GM19193 (cell line): ENCODE results near the gene TTLL7.

ENCODE experiments used
- POLR2A ChIP-seq: IDR thresholded peaks from 4 replicates; pipeline ENCODE4 v1.6.1; 2011; ENCODE audit not compliant: insufficient read depth, insufficient read length; ENCODE audit errors: extremely low read depth

Gene TTLL7

DNA sequence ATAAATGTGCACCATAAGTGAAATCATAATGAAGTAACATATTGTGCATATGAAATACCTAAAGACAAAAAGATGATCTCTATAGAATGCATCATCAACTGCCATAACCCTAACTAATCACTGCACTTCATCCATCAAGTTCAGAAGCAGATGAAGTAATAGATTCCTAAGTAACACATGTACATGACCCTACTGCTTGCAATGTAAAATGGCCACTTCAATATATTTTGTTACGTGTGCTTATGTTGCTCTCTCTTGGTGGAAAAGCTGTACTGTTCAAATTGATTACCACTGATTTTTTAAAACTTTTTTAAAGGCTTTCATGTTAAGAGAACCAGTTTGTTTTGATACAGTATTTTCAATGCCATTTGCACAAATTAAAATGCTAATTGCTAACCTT, 141.8 kb downstream of the TTLL7 start:
- no peak for TF ChIP-seq POLR2A

DNA sequence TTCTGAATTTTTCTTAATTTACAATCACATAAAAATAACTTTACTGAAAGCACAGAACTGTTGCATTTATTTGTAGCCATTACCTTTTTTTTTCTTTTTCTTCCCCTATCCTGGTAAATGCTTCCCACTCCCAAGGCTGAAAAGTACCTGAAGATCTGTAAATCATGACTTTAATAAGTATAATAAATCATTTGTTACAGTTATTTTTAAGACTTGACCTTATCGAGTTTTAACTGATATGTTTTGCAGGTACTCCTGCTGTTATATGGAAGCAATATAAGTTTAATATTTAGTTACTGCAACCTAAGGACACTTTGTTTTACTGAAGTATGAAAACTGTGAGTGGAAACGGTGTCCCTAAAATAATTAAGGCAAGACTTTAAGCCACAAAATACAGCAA, 142.6 kb downstream of the TTLL7 start:
- no peak for TF ChIP-seq POLR2A

DNA sequence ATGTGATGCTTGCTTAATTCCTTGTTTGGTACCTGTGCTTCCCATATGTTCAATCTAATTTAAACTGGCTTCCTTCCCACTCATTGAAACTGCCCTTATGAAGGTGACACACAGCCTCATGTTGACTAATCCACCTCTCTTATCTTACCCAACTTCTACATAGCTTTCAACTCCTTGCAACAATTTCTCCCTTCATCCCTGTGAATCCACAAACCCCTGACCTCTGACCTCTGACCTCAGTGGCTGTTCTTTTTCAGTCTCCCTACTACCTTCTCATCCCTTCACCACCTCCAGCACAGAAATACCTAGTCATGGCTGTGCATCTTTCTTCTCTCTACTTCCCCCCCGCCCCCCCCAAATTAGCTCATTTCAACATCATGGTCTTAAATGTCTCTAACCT, 144.5 kb downstream of the TTLL7 start:
- no peak for TF ChIP-seq POLR2A

DNA sequence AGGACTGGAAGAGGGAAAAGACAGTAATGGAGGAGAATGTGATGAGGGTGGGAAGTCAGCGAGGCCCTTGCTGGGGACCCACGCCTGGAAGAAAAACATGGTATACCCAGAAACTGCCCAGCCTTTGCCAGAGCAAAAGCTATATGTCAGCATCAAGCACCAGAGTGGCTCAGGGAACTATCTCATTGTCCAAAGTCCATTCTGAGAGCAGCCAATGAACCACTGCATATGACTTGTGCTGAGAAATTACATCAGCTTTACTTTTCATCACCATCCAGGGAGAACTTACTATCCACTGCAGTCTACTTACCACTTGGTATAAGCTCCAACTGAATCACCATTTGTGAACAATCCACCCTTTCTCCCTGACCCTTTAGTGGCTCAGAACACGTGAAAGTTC, 148.1 kb downstream of the TTLL7 start:
- TF ChIP-seq POLR2A, result no peak

DNA sequence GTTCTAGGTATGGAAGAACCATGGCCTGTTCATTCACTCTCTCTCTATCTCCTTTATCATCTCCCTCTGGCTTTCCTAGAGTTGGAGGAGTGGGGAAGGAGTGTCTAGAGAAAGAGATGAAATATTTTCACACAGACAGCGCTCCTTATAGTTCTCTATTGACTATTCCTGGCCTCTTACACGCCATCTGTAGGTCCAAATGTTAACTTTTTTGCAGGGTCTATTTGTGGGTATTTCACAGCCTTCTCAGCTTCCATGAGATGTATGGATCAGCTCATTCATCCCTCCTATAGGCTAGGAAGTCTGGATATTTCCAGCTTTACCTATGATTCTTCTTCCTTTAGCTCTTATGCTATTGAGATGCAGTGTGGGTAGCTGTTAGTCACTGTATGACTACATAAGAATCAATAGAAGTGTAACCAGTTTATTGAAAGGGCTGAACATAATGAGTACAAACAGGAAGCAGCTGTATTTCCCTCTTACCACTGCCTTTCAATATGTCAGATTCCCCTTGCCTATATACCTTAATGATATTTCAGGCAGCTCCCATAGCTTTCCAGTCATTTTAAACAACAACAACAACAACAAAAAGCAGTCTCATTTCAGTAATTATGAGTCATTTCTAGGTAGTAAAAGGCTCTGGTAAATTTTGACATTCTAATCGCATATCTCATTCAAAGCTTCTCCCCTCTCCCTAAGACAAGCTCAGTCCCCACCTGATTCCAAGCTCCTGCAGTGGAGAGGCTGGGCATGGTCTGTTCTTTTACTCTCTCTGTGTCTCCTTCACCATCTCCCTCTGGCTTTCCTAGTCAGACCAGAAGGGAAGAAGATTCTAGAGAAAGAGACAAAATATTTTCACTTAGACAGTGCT, 149.5 kb downstream of the TTLL7 start:
- no peak for TF ChIP-seq POLR2A

DNA sequence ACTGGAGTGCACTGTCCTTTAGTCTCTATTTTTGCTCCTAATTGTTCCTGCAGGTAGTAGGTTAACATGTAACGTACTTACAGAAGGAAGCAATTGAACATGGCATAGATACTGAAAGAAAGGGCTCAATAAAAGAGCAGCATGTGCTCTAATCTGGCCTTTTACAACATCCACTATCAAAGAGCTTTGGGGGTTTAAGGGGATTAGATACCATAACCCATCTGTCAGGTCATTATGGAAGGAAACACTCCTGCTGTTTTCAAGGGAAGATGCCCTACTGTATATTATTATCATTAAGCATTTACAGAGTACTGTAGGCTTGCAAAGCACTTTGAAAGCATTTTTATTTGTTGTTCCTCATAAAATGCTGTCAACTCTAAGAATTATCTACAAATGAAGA, 152.8 kb downstream of the TTLL7 start:
- TF ChIP-seq POLR2A, result no peak

DNA sequence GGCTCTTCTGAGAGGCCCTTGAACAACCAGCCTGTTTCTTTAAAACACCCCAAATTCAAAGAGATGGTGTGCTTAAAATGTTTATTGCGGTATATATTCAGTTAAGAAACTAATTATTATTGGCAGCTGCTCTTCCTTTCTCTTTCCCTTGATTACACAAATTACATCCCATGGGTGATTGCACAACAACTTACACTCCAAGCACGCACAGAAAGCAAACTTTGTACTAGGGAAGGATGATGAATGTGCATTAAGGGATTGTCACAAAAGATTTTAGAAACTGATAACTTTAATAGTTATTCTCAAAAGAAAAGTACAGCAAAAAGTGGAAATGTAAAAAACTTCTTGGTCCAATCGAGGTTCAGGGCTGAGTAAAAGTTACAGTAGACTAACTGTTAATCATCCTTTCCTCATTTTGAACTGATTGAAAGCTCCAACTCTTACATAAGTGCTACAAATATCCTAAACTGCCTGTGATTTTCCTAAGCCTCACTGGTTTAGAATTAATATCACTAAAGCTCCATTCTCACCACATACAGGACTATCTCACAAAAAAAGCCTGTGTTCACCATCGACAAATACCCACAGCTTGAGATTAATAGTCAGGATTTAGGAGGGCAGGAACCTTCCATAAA, 153.4 kb downstream of the TTLL7 start:
- no peak for TF ChIP-seq POLR2A

DNA sequence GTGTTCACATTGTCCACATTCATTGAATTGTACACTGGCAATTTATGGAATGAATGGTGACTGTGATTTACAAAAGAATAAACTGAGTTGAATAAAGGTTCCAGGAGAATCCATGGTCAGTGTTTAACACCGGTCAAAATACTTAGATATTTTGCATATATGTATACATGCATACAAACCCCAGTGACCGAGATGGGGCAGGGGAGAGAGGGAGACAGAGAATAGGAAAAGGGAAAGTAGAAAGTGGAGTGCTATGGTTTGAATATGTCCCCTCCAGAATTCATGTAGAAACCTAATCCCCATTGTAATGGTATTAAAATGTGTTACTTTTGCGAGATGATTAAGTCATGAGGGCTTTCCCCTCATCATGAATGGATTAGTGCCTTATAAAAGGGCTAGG, 154.4 kb downstream of the TTLL7 start:
- TF ChIP-seq POLR2A, result no peak

DNA sequence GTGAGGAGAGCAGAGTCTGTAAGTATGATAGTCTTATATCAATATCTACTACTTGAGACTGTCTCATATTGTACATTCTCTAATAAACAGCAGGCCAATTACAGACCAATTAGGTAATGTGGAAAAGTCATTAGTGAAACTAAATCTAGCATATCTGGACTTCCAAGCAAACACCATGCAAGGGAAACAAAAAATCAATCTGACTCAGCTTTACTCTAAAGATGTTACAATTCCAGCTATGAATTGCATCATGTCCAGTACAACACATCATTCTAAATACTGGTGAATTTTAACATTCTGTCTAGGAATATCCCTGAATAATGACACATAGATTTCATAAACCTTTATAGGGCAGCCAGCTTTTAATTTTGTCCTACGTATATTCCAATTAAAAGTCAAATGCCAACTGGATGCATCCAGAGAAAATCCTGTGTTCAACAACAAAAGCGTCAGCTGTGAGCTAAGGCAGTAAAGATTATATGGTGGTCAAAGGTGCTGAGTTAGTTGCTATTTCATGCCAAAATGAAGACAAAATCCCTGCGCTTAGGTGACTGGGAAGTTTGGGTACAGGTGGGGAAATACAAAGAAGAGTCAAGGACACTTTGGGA, 159.3 kb downstream of the TTLL7 start:
- no peak for TF ChIP-seq POLR2A

DNA sequence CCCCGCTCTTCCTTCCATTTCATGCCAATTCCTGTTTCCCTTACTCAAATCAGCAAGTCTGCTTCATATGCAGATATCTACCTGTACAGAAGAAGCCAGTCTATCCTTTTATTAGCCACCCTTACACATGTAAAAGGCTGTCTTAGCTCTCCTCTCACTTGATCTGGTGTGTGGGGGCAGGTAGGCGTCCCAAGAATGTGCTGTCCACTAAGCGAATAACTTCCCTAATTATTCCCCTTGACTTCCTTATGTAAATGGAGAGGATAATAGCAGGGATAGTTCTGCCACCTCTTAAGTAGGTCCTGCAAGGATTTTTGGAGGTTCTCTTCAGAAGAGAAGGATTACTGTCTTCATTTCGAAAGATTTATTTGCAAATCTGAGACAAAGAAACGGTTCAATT, 160.4 kb downstream of the TTLL7 start:
- TF ChIP-seq POLR2A, result no peak

DNA sequence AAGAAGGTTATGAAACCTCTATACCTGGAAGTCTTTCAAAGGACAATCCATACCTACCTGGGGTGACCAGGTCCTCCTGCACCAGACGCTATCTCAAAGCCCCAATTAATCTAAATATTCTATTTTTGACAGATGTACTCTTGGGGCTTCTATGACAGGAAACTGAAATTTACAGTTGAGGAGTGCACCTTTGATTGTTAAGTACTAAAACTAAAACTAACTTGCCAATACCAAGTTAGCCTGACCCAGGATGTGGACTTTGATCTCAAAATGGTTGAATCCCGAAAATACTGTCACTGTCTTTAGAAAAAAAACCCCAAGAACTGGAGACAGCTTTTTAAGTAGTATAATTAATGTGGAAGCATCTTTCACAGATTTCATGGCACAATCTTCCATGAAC, 162.4 kb downstream of the TTLL7 start:
- TF ChIP-seq POLR2A, result no peak

DNA sequence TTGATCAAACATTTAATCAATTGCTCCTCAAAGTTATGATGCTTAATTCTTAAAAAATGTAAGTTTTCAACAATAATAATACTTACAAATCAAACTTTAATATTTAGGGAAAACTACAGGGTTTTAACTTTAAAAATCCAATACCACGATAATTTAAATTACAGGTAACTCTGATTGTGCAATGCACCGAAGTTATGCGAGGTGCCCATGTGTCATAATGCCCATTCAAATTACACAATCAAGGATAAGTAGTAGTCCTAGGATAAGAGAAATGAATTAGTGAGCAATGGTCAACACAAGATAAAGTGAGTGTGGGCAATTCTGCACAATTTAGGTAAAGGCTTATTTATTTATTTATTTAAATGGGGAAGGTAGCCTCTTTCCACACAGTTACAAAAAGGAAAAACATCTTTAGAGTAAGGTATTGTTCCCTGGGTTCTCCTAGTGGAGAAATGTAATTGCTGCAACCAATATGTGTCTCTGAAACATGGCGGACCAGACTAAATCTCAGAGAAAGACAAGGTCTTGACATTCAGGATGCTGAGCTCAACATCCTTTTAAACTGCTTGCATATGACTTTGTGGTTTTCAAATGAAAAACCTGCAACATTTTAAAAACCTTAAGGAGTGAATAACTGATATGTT, 164.2 kb downstream of the TTLL7 start:
- no peak for TF ChIP-seq POLR2A

DNA sequence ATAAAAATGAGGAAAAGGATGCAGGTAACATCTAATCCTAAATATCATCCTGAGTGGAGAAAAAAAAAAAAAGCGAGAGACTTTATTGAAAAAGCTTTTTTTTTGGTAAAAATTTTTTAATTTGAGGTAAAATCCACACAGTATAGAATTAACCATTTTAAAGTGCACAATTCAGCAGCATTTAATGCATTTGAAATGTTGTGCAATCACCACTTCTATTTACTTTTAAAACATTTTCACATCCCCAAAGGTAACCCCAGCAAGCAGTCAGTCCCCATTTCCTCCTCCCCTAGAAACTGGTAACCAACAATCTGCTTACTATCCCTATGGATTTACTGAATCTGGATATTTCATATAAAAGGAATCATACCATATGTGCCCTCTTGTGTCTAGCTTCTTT, 166.7 kb downstream of the TTLL7 start:
- TF ChIP-seq POLR2A, result no peak

DNA sequence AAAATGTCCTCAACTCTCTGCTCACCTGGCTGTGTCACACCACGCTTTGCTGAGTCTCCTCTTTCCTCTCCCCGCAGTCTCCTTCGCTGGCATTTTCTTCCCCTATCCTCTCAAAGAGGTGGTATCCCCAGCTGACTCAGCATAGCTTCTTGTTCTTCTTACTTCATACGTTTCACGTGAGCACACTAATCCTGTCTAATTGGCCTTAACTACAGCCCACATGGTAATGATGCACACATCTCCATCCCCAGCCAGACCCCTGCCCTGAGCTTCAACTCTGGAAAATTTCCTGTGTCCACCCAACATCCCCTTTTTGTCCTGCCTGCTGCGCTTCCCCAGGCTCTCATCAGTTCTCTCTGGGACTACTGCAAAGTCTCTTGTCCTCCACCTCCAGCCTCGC, 169.8 kb downstream of the TTLL7 start:
- TF ChIP-seq POLR2A, result no peak

DNA sequence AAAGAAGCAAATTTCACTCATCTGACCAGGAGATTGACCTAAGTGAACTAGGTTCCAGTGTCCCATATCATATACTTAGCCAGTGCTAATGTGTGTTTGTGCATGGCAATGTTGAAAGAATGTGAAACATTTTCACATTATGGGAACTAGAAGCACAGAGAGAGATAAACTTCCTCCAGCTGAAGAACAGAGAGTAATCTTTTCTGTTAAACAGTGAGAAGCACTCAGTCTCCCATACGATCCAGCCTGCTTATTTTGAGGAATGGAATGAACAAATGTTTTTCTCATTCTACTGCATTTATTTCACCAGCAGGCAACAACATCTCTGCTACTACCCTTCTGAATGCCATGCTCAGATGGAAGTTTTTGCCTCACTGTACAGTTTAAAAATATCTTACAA, 170.5 kb downstream of the TTLL7 start:
- no peak for TF ChIP-seq POLR2A
